GM12873 (cell line): ENCODE data around the gene ACKR1.
A peak's percentile ranks its signal among the peaks of the same experiment; 100 is the strongest.

Source experiments
- CTCF ChIP-seq: IDR thresholded peaks from 2 replicates; pipeline ENCODE4 v1.5.1; 2012; ENCODE audit warnings: low read depth, mild to moderate bottlenecking, moderate library complexity, low read length, control low read depth; ENCODE audit not compliant: insufficient read depth; ENCODE audit errors: missing control alignments

Gene ACKR1

DNA sequence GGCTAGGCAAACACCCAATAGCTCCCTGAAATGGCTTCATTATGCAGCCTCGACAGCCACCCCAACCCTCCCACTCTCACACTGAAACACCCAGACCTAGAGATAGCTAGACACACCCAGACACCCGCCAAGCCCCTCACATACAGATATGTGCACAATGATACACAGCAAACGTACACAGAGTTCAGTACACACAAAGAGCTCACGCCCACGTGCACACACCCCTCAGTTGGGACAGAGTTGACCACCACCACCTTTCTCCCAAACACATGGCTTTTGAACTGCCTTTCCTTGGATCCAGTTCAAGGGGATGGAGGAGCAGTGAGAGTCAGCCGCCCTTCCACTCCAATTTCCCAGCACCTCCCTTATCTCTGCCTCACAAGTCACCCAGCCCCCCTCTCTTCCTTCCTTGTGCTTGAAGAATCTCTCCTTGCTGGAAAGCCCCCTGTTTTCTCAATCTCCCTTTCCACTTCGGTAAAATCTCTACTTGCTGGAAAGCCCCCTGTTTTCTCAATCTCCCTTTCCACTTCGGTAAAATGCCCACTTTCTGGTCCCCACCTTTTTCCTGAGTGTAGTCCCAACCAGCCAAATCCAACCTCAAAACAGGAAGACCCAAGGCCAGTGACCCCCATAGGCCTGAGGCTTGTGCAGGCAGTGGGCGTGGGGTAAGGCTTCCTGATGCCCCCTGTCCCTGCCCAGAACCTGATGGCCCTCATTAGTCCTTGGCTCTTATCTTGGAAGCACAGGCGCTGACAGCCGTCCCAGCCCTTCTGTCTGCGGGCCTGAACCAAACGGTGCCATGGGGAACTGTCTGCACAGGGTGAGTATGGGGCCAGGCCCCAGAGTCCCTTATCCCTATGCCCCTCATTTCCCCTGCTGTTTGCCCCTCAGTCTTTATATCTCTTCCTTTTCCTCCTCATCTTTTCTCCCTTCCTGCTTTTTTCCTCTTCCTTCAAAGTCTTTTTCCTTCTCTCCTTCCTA lies at the start of gene ACKR1:
ACKR1 (plus strand) TSS at position 715 of the 981 bp plus-strand sequence; CDS start at position 800, 85 bp downstream.
- no peak for TF ChIP-seq CTCF

DNA sequence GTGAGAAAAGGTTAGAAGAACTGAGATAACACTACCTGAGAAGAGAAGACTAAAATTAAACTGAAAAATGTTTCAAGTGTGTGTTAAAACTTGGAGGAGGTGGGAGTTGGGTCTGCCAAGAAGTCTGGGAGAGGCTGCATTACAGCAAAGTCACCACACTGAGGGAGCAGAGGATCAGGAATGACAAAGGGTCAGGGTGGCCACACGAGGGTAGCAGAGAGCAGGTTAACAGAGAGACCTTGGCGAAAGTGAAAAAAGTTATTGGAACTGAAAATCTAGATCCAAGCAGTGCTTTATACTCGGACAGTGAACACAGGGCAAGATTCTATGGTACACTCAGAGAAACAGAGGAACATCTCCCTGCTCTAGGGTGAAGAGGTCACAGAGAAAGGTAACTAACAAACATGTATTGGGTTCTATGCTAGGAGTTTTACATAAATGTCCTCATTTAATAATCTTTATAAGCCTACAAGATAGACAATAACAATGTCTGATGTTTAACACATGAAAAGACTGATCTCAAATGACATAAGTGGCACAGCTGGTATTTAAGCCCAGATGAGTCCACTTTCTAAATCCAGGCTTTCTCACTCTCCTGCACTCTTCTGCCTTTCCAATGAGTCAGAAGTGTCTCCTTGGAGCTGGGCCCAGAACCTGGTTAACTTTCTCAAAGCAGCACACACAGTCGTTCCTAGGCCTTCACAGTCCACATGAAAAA lies 43.5 kb upstream of the ACKR1 start:
- TF ChIP-seq CTCF = peak; percentile 98

- no peak for TF ChIP-seq CTCF
These were observed 43.0 kb upstream of the ACKR1 start for GRCh38 chr1:159161719-159162026.

DNA sequence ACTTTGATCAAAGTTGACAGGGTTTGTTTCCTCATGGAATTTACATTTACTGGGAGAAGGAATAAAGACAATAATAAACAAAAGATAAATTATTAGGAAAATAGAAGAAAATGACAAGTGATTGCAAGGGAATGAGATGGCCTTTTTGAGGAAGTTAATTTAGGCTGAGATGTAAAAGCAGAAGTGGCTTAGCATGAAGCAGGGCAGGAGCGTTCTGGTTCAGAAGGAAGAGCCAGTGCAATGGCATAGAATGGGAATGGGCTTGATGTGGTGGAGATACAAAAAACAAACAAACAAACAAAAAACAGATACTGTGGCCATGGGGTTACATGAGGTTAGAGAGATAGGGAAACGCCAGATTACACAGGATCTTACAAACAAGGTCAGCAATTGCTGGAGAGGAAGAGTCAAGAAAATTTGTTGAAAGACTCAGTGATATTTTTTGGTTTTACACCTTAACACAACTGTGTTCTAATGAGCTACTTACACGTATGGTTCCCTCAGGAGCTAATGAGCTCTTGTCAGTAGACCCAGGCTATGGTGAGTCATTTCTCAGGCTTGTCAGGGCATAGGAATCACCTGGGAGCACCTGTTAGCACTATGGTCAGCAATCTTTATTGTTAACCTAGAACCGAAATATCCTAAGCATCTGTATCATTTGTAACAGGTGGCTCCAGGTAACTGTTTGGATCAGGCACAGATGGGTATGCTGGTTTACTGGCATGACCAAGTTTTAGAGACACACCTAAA lies 42.0 kb upstream of the ACKR1 start:
- no peak for TF ChIP-seq CTCF

DNA sequence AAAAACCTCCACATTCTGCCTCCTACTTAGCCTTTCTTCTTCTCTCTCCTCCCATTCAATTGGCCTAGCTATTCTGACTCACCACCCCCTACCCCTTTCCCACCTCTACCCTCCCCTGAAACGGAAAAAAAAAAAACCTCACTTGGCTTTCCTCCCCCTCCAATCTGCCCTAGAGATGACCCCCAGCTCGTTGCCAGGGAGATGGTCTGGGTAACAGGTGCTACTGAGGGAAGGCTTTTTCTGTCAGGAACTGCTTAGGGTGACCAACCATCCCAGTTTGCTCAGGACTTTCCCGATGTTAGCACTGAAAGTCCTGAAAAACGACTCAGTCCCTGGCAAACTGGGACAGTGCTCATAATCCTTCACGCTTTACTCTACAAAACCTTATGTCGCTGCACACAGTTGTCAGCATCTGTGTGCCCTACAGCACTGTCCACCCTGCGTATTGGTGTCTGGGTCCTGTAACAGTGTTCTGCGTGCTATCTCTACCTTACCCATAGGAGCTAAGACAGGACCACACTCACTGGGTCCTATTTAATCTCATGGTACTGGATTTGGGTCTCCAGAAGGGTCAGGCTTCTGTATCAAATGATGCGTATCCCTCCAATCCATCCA lies 41.0 kb upstream of the ACKR1 start:
- no peak for TF ChIP-seq CTCF

DNA sequence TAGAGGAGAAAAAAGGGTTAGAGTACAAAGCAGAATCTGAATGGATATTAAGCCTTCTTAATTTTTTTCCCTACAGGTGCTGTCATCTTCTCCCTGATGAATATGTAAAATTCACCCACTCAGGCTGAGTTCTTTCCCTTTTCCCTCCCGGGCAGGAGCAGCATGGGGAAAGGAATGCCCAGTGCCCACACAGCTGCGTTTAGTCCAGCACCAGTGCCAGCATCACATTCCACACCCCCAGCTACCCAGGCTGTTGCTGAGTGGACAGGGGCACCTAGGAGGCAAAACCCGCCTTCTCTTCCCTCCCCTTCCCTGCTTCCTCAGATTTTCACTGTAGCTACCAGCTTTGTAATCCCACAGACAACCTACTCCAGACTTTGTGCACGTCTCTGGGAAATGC lies 36.6 kb upstream of the ACKR1 start:
- no peak for TF ChIP-seq CTCF
